Urothelium cell line (cell line): ENCODE results near the gene CAMTA1.

Source experiments
- DNase-seq: peaks from one replicate; pipeline ENCODE4 v3.0.0; 2011; ENCODE audit warnings: low spot score, mixed read lengths
- FAIRE-seq: peaks from 2 replicates; lab custom pipeline; 2011; peaks lifted over from hg19 to GRCh38; lab: Jason Lieb, UNC

The CAMTA1 gene

DNA sequence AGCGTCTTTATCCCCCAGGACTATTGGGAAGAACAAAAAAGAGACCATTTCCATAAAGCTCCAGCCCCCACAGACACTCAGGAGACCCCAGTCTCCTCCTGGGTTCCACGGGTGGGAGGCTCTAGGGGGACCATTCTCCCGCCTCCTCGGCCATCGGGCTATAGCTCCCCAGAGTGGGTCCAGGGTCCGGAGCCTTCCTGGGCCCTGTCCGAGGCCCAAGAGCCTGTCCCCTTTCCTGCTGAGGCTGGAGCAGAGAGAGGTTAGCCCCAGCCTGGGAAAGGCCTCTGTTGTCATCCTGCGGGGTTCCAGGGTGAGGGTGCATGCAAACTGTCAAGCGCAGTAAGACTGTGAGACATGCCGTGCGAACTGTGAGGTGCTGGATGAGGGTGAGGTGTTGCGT lies 166.3 kb downstream of the CAMTA1 start:
- no peak for DNase-seq
- FAIRE-seq, result peak; percentile 30

DNA sequence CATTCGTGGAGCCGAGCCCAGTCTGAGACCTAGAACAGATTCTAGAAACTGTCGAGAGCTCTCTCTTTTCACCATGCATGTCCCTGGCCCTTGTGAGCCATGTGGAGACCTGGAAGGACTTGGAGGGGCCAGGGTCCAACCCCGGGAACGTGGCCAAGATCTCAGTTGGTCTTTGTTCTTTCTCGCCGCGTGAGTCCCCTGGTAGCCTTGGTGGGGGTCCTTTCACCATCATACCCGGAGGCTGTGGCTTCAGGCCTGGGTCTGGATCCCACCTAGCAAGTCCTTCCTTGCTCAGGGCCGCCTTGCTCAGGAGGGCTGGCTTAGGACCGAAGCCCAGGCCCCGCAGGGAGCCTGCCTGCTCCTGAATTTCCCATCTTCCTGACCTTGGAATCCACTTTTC lies 168.0 kb downstream of the CAMTA1 start:
- no peak for FAIRE-seq
- no peak for DNase-seq

DNA sequence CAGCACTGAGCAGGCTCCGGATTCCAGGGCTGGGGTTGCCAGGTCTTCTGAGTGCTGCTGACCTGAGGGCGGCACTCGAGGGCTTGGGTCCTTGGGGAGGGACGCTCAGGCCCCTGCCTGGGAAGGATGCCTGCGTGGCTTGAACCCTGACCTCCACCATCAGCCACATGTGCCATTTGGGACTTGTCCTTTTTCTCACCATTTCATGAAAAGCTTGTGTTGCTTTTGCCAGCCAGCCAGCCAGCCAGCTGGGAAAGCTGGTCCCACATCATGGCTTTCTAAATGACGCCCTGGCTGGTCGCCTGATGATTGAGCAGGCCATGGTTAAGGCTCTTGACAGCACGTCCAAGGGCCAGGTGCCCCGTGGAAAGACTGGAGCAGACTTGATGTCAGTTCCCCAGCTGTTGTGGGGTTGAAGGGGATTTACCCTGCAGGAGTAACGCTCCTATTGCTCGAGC lies 168.7 kb downstream of the CAMTA1 start:
- DNase-seq, result no peak

DNA sequence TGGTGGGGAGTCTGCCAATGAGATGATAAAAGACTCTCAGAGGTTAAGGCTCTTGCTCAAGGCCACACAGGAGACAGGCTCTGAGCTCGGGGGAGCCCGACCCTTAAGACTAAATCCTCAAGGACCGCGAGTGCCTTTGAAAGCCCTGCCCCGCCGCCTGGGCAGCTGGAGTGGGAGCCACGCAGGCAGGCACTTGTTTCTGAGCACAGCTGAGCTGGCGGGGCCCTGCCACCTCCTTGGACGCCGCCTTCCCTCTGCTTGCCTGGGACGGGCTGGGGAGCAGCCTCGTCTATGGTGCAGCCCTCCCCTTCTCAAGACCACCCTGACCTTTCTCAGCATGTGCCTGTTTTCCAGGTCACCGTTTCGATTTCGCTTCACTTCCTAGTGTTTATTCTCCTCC lies 169.3 kb downstream of the CAMTA1 start:
- DNase-seq (no peak), FAIRE-seq (no peak)

More for the DNA sequence above, 168.7 kb downstream of the CAMTA1 start:
- FAIRE-seq, result no peak

DNA sequence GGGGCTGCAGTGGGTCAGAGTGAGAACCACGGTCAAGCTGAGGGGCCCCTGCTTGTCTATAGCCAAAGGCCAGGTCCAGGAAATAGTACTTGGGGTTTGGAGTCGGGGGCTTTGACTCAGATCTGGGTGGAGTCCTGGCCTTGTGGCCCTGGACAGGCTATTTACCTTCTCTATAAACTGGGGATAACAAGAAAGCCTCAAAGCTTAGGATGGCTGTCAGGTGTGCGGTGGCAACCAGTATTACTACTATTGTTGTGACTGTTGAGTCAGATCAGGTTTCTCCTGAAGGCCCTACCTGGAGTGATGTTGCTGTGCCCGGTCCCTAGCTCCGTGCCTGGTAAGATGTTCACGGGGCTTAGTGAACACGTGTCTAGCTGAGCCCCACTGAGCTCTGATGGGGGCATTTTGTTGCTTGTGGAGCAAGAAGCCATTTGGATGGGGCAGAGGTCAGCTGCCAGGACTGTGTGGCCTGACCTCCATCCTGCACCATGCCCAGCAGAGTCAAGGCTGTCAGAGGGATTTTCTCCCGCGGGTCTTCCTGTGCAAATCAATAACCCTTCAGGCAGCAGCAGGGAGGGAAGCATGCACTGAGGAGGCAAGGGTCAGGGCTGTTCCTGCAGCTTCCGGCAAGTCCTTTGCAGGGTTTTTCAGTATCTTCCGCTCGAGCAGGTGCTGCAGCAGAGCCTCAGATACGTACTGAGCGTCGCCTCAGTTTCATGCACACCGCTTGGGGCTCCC lies 170.3 kb downstream of the CAMTA1 start:
- DNase-seq (no peak), FAIRE-seq (no peak)

DNA sequence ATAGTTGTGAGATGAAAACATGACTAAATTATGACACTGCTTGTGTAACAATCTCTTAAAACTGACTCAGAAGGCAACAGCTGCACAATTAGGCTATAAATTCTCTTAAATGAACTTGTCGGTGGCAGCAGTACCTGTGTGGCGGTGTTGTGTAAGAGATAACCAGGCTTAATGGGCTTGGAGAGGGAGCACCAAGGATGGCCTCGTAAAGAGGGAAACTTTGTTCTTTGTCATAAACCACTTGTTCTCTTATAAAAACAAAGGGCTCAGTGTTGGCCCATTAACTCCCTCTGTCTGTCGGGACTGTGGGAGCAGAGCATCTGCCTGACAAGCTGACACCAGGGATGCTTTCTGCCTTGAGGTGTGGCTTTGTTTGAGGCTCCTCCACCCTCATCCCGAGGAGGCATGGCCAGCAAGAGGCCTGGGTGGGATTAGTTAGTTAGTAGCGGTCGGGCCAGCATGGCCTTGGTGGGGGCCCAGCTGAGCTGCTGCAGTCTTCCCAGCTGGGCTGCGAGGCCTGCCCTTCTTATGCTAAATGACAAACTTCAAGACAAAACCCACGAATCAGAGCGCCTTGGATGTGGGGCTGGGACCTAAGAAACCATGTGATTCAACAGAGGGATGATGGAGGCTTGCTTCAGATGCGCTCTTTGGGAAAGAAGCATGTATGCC lies 171.4 kb downstream of the CAMTA1 start:
- DNase-seq, result no peak

DNA sequence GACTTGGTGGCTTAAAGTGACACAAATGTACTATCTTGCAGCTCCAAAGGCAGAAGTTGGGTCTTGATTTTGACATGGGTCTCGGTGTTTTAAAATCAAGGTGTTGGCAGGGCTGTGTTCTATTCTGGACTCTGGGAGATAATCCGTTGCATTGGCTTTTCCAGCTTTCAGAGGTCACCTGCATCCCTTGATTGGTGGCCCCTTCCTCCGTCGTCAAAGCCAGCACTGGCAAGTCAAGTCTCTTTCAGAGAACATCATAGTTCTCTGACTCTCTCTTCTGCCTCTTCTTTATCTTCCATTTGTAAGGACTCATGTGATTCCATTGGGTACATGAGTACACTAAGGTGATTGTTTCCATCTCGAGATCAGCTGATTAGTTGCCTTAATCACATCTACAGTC lies 172.1 kb downstream of the CAMTA1 start:
- no peak for DNase-seq
- FAIRE-seq, result no peak

More for the DNA sequence above, 171.4 kb downstream of the CAMTA1 start:
- FAIRE-seq, result no peak

DNA sequence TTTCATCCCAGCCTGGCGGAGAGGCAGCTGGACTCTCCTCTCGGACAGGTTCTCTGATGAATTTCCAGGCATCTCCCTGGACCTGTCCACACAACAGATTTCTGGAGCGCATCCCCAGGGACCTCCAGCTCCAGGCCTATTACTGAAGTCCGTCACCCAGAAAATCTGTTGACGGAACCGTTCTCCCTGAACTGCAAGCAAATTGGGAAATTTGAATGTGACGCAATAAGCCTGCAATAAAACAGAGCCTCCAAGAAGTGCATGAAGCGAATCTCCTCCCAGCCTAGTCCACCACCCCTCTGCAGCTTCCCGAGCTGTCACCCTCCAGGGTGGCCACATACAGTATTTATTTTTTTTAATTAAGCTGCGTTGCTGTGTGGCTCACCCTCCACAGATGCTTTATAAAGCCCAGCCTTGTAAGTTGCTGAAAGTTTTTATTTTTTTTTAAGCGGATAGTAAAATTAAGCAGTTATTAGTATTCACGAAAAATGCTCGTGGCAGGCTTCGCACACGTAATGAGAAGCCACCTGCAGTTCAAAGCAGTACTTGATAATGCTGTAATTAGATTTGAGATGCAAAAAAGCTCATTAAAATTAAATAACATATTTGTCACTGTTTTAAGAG lies 173.3 kb downstream of the CAMTA1 start:
- DNase-seq (no peak), FAIRE-seq (no peak)

DNA sequence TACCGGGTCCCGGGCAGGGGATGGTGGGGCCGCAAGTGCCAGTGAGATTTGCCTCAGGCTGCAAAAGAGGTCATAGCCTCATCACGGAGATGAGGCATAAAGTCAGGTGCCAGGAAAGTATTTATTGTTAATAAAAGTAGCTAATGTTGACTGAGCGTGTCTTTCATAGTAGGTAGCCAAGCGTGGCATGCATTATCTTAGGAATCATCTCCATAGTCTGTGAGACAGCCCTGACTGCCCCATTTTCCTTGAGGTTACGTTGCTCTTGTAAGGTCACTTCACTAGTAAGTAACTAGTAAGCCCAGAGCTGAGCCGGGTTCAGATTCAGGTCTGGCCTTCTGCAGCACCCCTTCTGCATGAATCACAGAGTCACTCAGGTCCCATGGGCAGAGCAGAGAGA lies 174.2 kb downstream of the CAMTA1 start:
- no peak for DNase-seq

DNA sequence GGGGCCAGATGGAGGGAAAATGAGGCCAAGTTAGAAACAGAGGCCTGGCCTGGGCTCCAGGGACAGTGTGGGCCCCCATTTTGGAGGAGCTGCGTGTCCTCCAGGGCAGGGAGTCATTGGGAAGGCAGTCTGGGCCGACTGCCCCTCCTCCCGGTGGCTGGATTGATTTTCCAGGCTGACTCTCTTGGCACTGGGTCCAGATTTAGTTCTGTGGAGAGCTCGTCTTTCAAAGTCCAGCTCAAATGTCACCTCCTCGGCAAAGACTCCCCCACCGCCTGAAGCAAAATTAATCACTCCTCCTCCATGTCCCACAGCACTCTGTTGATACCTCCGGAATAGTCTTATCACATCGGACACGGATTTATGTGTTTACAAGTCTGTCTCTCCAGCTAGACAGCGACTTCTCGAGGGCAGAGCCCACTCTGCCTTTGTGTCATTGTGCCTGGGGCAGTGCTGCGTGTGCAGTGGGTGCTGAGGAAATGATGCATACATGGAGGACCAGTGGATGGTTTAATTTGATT lies 175.1 kb downstream of the CAMTA1 start:
- FAIRE-seq (no peak), DNase-seq (no peak)

More for the DNA sequence above, 174.2 kb downstream of the CAMTA1 start:
- no peak for FAIRE-seq

DNA sequence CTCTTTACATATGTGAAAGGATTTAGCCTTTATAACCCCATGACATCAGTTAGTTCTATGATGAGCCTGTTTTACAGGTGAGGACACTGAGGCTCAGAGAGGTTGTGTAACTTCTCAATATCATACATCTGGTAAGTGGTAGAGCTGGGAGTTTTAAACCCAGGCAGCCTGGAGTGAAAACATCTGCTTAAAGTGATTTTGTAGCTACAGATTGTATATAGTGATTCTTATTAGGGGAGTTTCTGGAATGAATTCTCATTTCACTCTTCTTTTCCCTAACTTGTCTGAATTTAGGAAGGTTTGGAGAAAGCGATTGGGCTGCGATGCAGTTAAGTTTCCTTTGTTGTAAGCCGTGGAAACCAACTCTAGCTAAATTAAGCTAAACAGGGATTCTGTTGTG lies 175.6 kb downstream of the CAMTA1 start:
- FAIRE-seq (no peak), DNase-seq (no peak)

DNA sequence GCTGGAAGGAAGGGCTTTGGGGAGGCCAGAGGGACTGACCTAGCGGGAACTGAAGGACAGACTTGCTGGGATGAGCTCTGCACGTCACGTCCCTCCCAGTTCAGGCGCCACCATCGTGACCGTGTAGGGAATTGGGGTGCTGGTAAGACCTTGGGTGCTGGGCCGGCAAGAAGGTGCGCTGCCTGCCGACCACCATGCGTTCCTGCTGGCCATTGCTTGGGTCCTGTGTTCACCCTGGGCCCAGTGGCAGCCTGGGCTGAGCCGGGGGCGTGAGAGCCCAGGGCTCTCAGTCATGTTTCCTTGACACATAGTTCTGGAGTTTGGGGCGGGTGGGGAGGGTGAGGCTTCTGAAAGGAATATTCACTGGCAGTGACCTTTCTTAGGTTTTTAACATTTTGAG lies 176.0 kb downstream of the CAMTA1 start:
- no peak for FAIRE-seq
- no peak for DNase-seq

DNA sequence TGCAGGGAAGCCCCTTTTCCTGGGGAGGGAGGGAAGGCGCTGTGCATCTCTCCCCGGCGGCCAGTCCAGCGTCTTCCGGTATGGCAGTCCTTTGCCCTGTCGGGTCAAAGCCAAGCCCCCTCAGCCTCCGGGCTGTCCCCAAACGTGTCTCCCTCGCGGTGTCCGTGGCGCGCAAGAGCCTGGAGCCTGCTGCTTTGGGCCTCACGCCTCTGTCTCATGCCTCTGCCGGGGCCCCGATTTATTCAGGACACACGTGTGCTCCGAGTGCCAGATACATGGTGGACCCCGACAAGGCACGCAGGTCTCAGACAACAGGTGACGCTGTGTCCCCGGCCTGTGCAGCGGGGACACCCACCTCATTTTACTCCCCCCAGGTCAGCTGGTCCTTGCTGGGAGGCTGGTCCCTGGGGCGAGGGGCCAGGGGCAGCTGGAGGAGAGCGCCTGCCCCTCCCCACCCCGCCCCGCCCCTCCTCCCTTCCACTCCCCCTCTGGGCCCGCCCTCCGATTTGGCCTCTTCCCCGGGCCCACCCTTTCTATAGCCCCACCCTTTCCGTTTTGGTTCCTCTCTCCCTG lies 176.7 kb downstream of the CAMTA1 start:
- FAIRE-seq, result no peak
- no peak for DNase-seq

DNA sequence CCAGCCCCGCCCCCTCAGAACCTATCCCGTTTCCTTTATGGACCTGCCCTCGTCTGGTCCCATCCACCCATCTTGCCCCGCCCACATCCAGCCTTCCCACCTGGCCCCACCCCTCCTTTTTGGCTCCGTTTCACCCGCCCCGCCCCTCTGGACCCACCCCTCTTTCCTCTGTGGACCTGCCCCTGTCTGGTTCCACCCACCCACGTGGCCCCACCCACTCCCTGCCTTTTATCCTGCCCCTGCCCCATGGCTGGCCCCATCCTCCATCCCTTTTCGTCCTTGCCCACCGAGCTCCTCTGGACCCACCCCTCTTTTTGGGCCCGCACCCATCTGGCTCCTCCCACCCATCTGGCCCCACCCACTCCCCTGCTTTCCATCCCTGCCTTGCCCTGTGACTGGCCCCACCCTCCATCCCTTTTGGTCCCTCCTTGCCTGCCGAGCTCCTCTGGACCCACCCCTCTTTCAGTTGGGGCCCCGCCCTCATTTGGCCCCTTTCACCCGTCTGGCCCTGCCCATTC lies 177.3 kb downstream of the CAMTA1 start:
- DNase-seq (no peak), FAIRE-seq (no peak)

DNA sequence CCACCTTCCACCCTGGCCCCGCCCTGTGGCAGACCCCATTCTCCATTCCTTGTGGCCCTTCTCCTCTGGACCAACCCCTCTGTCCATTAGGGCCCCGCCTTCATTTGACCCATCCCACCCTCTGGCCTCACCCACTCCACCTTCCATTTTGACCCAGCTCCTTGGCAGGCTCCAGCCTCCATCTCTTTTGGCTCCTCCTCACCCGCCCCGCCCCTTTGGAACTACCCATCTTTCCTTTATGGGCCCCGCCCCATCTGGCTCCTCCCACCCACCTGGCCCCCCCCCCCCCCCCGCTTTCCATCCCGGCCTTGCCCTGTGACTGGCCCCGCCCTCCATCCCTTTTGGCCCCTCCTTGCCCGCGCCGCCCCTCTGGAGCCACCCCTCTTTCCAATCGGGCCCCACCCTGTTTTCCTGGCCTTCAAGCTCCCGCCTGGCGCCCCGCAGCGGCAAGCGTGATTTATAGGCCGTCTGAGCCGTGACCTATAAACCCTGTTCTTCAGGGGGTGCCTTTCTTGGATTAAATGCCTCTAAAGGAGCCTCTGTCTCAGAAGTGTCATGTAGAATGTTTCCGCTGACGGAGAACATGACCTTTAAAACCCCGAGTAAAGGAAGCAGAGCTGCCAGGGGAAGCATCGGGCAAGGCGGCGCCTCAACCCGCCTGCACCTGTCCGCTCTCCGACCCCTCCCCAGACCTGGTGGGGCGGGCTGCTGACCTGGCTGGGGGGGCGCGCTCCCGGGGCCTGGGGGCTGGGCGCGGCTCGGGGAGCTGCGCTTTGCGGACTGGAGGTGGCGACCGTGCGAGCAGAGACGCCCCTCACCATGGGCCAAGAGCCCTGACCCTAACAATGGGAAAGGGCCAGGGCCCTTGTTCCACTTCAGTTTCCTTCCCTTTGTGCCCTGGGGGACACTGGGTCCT lies 178.0 kb downstream of the CAMTA1 start:
- peak; percentile 31 for DNase-seq
- no peak for FAIRE-seq

DNA sequence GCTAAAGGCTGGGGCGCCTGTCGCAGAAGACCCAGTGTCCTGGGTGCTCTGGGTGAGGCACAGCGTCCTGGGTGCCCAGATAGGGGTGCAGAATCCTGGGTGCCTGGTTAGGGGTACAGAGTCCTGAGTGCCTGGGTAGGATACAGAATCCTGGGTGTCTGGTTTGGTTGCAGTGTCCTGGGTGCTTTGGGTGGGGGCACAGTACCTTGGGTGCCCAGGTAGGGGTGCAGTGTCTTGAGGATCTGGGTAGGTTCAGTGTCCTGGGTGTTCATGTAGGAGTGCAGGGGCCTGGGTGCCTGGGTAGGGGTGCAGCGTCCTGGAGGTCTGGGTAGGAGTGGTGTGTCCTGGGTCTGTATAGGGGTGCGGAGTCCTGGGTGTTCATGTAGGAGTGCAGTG lies 178.7 kb downstream of the CAMTA1 start:
- DNase-seq (no peak), FAIRE-seq (no peak)

DNA sequence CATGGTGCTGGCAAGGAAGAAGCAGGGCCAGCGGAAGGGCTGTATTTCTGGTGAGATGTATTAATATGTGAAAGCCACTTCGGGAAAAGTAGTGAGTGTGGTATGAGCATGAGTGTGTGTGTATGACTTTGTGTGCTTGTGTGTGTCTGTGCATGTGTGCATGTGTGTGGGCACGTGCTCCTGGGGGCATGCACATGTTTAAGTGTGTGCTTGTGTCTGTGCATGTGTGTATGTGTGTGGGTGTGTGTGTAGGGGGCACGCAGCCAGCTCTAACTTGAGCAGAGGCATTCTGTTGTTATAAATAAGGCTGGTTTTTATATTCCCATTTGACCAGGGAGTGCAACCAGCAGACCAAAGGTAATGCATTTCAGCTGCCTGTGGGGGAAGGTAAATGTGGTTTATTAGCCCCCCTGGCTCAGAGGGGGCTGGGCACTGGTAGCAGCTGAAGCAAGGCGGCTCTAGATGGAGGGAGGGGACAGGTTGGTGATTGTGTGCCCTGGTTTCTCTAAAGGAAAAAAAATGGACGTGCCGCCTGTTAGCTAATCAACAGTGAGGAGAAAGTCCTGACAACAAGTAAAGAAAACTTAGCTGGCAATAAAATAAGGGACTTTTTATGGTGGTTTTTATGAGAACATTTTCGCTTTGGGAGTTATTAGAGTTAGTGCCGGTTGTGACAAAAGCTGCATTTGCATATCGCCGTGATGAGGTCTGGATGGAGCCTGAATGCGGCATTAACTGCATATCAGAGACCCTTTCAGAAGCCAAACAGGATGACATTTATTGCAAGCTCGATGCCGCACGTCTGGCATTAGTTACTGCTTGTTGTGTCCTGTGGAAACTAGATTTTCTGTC lies 180.1 kb downstream of the CAMTA1 start:
- FAIRE-seq (no peak), DNase-seq (no peak)

DNA sequence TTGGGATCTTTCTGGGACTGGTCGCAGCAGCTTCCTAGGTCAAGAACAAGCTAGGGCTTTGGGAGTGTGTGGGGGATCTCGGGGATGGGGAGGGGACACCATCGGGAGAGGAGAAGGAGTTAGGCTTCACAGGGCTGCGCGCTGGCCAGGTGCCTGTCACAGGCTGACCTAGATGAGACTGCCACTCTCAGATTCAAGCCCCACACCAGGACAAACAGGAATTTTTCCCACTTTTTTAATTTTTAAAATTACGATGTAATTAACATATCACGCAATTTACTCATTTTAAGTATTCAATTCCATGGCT lies 180.6 kb downstream of the CAMTA1 start:
- FAIRE-seq, result no peak
- DNase-seq, result no peak

DNA sequence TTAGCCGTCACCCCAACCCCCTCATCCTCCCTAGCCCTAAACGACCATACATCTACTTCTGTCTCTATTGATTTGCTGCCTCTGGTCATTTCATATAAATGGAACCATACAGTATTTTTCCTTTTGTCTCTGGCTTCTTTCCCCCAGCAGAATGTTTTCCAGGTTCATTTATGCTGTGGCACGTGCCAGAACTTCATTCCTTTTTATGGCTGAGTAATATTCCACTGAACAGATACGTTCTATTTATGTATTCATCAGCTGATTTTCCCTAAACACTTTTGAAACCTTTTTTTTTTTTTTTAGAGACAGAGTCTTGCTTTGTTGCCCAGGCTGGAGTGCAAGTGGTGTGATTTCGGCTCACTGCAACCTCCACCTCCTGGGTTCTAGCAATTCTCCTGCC lies 181.1 kb downstream of the CAMTA1 start:
- DNase-seq, result no peak
- FAIRE-seq, result no peak
